OCI-LY7 (cell line): ENCODE measurements around the gene MIPEP. TPM values are rescaled to one million over a fixed set of nuclear protein-coding genes. Genes with fewer than 3 reads are reported as not detected.

Experiments used
- BruUV-seq: library from RNA; stranded (reverse); fragments of 400-500 nt; replicated peaks from 2 replicates; lab custom pipeline; 2021; lab: Mats Ljungman, UMichigan
- CTCF ChIA-PET: fragments of 300-600 bp; sonication (Branson Sonifier 250); formaldehyde crosslinking; loops from one replicate; lab custom pipeline; 2022; ENCODE audit warnings: antibody characterized with exemption; ENCODE audit not compliant: unreplicated experiment; lab: Charles Lee
- POLR2A ChIA-PET: fragments of 300-600 bp; sonication (Branson Sonifier 250); formaldehyde crosslinking; loops from one replicate; lab custom pipeline; 2022; ENCODE audit warnings: antibody characterized with exemption; lab: Charles Lee
- DNase-seq: peaks from one replicate; pipeline ENCODE4 v3.0.0-alpha.2; 2015; ENCODE audit warnings: low spot score
- H2AFZ ChIP-seq: fragments of 200-600 bp; sonication (generic), shearing (Covaris generic); 2 replicates; pipeline ENCODE4 v1.6.1; 2014; ENCODE audit warnings: mild to moderate bottlenecking, antibody characterized with exemption, low read length, moderate library complexity
- H3K27ac ChIP-seq: fragments of 200-600 bp; sonication (generic); 2 replicates; pipeline ENCODE4 v1.5.1; 2014; ENCODE audit warnings: mixed run types, low read depth, mild to moderate bottlenecking, moderate library complexity, low read length, inconsistent platforms; ENCODE audit not compliant: poor library complexity, severe bottlenecking
- H3K36me3 ChIP-seq: fragments of 200-600 bp; sonication (generic); 2 replicates; pipeline ENCODE4 v1.6.1; 2014; ENCODE audit warnings: mild to moderate bottlenecking, antibody characterized with exemption, low read length, moderate library complexity, mixed read lengths; ENCODE audit not compliant: insufficient read depth
- H3K4me1 ChIP-seq: fragments of 200-600 bp; sonication (generic); 2 replicates; pipeline ENCODE4 v1.5.1; 2014; ENCODE audit warnings: mild to moderate bottlenecking, low read length; ENCODE audit not compliant: insufficient read depth, poor library complexity, severe bottlenecking
- H3K4me2 ChIP-seq: fragments of 200-600 bp; sonication (generic); 2 replicates; pipeline ENCODE4 v1.6.1; 2014; ENCODE audit warnings: mild to moderate bottlenecking, low read length
- H3K4me3 ChIP-seq: fragments of 200-600 bp; sonication (generic); 2 replicates; pipeline ENCODE4 v1.5.1; 2014; ENCODE audit warnings: mild to moderate bottlenecking, low read depth, low read length; ENCODE audit not compliant: poor library complexity, severe bottlenecking
- H3K79me2 ChIP-seq: fragments of 200-600 bp; sonication (generic); 2 replicates; pipeline ENCODE4 v1.6.1; 2016; ENCODE audit warnings: low read depth, mild to moderate bottlenecking, low read length, moderate library complexity, mixed read lengths; ENCODE audit not compliant: insufficient read depth
- H3K9me2 ChIP-seq: fragments of 200-600 bp; sonication (generic); 2 replicates; pipeline ENCODE4 v1.6.1; 2016; ENCODE audit warnings: mild to moderate bottlenecking, low read length, mixed read lengths; ENCODE audit not compliant: insufficient read depth
- H3K9me3 ChIP-seq: fragments of 200-600 bp; sonication (generic); 2 replicates; pipeline ENCODE4 v1.6.1; 2014; ENCODE audit warnings: mild to moderate bottlenecking, mixed run types, low read length, mixed read lengths
- H4K20me1 ChIP-seq: fragments of 200-600 bp; sonication (generic); 2 replicates; pipeline ENCODE4 v1.6.1; 2014; ENCODE audit warnings: mild to moderate bottlenecking, antibody characterized with exemption, low read length, moderate library complexity, mixed read lengths; ENCODE audit not compliant: insufficient read depth
- CTCF ChIP-seq: fragments of 200-600 bp; sonication (generic); conservative IDR thresholded peaks from 2 replicates; pipeline ENCODE4 v1.5.1; 2014; ENCODE audit warnings: mild to moderate bottlenecking, antibody characterized with exemption, low read length, moderate library complexity, mixed read lengths
- EZH2phosphoT487 ChIP-seq: fragments of 200-600 bp; sonication (generic); IDR thresholded peaks from 2 replicates; pipeline ENCODE4 v1.6.1; 2018; ENCODE audit warnings: low read depth, borderline replicate concordance, mild to moderate bottlenecking, mixed run types, antibody characterized with exemption, low read length, moderate library complexity, mixed read lengths
- intact Hi-C: fragments of 100-400 bp; cut with micrococcal nuclease; formaldehyde crosslinking; loops from one replicate; pipeline ENCODE4 v1.10.0; 2022; ENCODE audit not compliant: unreplicated experiment
- total RNA-seq, 2 experiments: library from RNA; depleted of rRNA in 1 of 2; stranded (reverse); fragments of >200 nt in 1 of 2; shearing (Covaris generic) in 1 of 2; gene quantifications; 2 replicates each; pipeline ENCODE4 v1.2.3, GENCODE V29; 2014 to 2022

MIPEP gene
- total RNA-seq, 2 experiments from 2014 or later, result 13.5 to 15.7 TPM

GRCh38 chr13:23852351-23852750, 36.8 kb downstream of the MIPEP start:
- 0 out of 2 replicates have a peak, but pooled peaks cover 12% of the 10 kb centered on the region for H4K20me1 ChIP-seq
- H3K27ac ChIP-seq, result no peak overlapping the region
- TF ChIP-seq EZH2phosphoT487, result no peak
- no peak for TF ChIP-seq CTCF
- H2AFZ ChIP-seq, result no peak overlapping the region
- no TSS peak for BruUV-seq
- H3K4me2 ChIP-seq, result no peak overlapping the region
- intact Hi-C loops, result no loop called here
- H3K36me3 ChIP-seq, result peaks cover 11% of the 10 kb centered on the region
- no peaks in the 10 kb centered on the region for H3K9me2 ChIP-seq
- no peaks in the 10 kb centered on the region for H3K79me2 ChIP-seq
- DNase-seq, result no peak
- ChIA-PET CTCF (no interaction called here), POLR2A (interaction anchor here (0.8 kb wide), 1 partner anchor 12 kb away, joined by 3 read pairs; no protein-coding TSS in a partner anchor)
- H3K4me3 ChIP-seq, result no peak overlapping the region
- peaks cover 17% of the 10 kb centered on the region for H3K4me1 ChIP-seq
- 0 out of 2 replicates have a peak, but pooled peaks cover 3% of the 10 kb centered on the region for H3K9me3 ChIP-seq

- peaks cover 22% of the 10 kb centered on the region; the same call in 1 of the 2 replicates for H4K20me1 ChIP-seq
- no TSS peak for BruUV-seq
- H3K9me3 ChIP-seq, result no peaks in the 10 kb centered on the region
- TF ChIP-seq EZH2phosphoT487, result no peak
- no peak for TF ChIP-seq CTCF
- H2AFZ ChIP-seq, result no peak overlapping the region
- H3K79me2 ChIP-seq, result no peaks in the 10 kb centered on the region
- H3K27ac ChIP-seq, result no peak overlapping the region
- no peaks in the 10 kb centered on the region for H3K9me2 ChIP-seq
- H3K4me2 ChIP-seq, result no peak overlapping the region
- ChIA-PET POLR2A (interaction anchor here (0.8 kb wide), 1 partner anchor 57 kb away, joined by 3 read pairs; no protein-coding TSS in a partner anchor), CTCF (no interaction called here)
- peaks cover under 1% of the 10 kb centered on the region for H3K36me3 ChIP-seq
- intact Hi-C loops, result no loop called here
- no peak overlapping the region for H3K4me3 ChIP-seq
- no peak for DNase-seq
- H3K4me1 ChIP-seq, result peaks cover 18% of the 10 kb centered on the region
Observed at GRCh38 chr13:23851106-23851505, 38.1 kb downstream of the MIPEP start.

GRCh38 chr13:23850134-23850533, 39.1 kb downstream of the MIPEP start:
- H3K4me2 ChIP-seq, result no peak overlapping the region
- H3K36me3 ChIP-seq, result no peaks in the 10 kb centered on the region; the same call in 1 of the 2 replicates
- TF ChIP-seq CTCF, result no peak
- TF ChIP-seq EZH2phosphoT487, result no peak
- intact Hi-C loops, result no loop called here
- peaks cover 27% of the 10 kb centered on the region for H3K4me1 ChIP-seq
- no peak for DNase-seq
- H3K9me2 ChIP-seq, result no peaks in the 10 kb centered on the region
- no peak overlapping the region for H2AFZ ChIP-seq
- no peak overlapping the region for H3K4me3 ChIP-seq
- no peaks in the 10 kb centered on the region for H3K79me2 ChIP-seq
- no peaks in the 10 kb centered on the region for H3K9me3 ChIP-seq
- H4K20me1 ChIP-seq, result peaks cover 29% of the 10 kb centered on the region; the same call in 1 of the 2 replicates
- ChIA-PET POLR2A (interaction anchor here (0.5 to 1.2 kb wide), 3 partner anchors 11 to 53 kb away, joined by 3 read pairs; no protein-coding TSS in a partner anchor), CTCF (no interaction called here)
- H3K27ac ChIP-seq, result no peak overlapping the region
- no TSS peak for BruUV-seq
